Measurements from ENCODE around the gene ABCF2.

GRCh38 chr7:151218170-151218569 is 8.8 kb downstream of the ABCF2 start:
- TF ChIP-seq NFRKB (IDR thresholded peaks at IDR 0.05) (no peak), FOXA1 (IDR thresholded peaks at IDR 0.05) (no peak), FOXK2 (IDR thresholded peaks at IDR 0.05) (no peak), TARDBP (IDR thresholded peaks at IDR 0.05) (no peak), BHLHE40 (IDR thresholded peaks at IDR 0.05; ENCODE audit: borderline replicate concordance) (no peak), CTBP1 (IDR thresholded peaks at IDR 0.05; ENCODE audit: borderline replicate concordance) (no peak), SP1 (IDR thresholded peaks at IDR 0.05) (no peak), FOXM1 (IDR thresholded peaks at IDR 0.05; ENCODE audit: borderline replicate concordance) (no peak)
